Glutamatergic neuron (in vitro differentiated cells): Measurements from ENCODE around the gene GADD45B. TPM values are rescaled to one million over a fixed set of nuclear protein-coding genes. Genes with fewer than 3 reads are reported as not detected.
A peak's percentile ranks its signal among the peaks of the same experiment; 100 is the strongest.

Experiments
- DNase-seq: peaks from one replicate; pipeline ENCODE4 v3.0.0; 2022
- H3K27ac Mint-ChIP-seq: one replicate; pipeline ENCODE4 v1.8.0; 2020; ENCODE audit warnings: mild to moderate bottlenecking, mixed read lengths, inconsistent platforms; ENCODE audit not compliant: unreplicated experiment
- H3K27me3 Mint-ChIP-seq: one replicate; pipeline ENCODE4 v1.8.0; 2020; ENCODE audit warnings: mild to moderate bottlenecking, moderate library complexity, mixed read lengths, inconsistent platforms; ENCODE audit not compliant: unreplicated experiment
- H3K36me3 Mint-ChIP-seq: one replicate; pipeline ENCODE4 v1.8.0; 2020; ENCODE audit warnings: mild to moderate bottlenecking, mixed read lengths, inconsistent platforms; ENCODE audit not compliant: unreplicated experiment
- H3K4me1 Mint-ChIP-seq: one replicate; pipeline ENCODE4 v1.8.0; 2020; ENCODE audit warnings: mild to moderate bottlenecking, low read depth, mixed read lengths, inconsistent platforms; ENCODE audit not compliant: unreplicated experiment
- H3K4me3 Mint-ChIP-seq: one replicate; pipeline ENCODE4 v1.8.0; 2020; ENCODE audit warnings: mild to moderate bottlenecking, mixed read lengths, inconsistent platforms; ENCODE audit not compliant: unreplicated experiment
- H3K9me3 Mint-ChIP-seq: one replicate; pipeline ENCODE4 v1.8.0; 2020; ENCODE audit warnings: mild to moderate bottlenecking, moderate library complexity, mixed read lengths, inconsistent platforms; ENCODE audit not compliant: unreplicated experiment
- total RNA-seq: library from RNA; stranded (reverse); fragmentation: NEBNext Ultra II Directional; extraction: Animal tissue kit (Norgen Biotek cat#: 25700); gene quantifications from one replicate; pipeline ENCODE4 v1.2.1, GENCODE V29; 2021; ENCODE audit not compliant: unreplicated experiment
- TF ChIP-seq, protein P1 (sequence below): fragments of 200-600 bp; sonication (generic); IDR thresholded peaks from one replicate; pipeline ENCODE4 v1.5.0; 2021; ENCODE audit not compliant: partially characterized antibody, unreplicated experiment

Gene GADD45B
- total RNA-seq, 1 donor from 2014 or later = 3.8 TPM

DNA sequence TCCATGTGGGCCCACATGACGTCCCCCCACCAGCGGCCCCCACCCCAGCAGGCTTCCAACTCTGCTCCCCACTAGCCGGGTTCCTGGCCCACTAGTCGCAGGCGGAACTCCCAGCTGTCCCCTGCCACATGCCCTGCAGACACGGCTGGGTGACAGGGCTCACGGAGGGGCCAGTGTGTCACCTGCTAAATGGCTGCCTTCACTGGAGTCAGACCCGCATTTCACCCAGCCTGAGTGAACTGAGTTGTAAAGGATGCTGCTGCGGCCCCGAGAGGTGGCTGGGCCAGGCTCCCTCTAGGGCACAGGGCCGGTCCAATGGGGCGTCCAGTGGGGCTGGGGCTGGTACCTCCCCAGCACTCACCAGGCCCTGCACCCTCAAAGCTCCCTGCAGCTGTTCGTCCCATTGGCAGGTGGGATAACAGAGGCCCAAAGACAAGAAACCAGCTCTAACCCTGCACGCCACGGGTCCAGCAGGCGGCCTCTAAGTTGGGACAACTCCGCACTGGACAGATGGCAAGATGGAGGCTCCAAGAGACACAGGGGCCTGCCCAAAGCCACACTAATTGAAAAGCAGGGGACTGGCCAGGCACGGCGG, 22.4 kb upstream of the GADD45B start:
- no peak overlapping the region for H3K4me3 Mint-ChIP-seq
- H3K4me1 Mint-ChIP-seq = no peaks in the 10 kb centered on the region
- TF ChIP-seq, protein P1, sequence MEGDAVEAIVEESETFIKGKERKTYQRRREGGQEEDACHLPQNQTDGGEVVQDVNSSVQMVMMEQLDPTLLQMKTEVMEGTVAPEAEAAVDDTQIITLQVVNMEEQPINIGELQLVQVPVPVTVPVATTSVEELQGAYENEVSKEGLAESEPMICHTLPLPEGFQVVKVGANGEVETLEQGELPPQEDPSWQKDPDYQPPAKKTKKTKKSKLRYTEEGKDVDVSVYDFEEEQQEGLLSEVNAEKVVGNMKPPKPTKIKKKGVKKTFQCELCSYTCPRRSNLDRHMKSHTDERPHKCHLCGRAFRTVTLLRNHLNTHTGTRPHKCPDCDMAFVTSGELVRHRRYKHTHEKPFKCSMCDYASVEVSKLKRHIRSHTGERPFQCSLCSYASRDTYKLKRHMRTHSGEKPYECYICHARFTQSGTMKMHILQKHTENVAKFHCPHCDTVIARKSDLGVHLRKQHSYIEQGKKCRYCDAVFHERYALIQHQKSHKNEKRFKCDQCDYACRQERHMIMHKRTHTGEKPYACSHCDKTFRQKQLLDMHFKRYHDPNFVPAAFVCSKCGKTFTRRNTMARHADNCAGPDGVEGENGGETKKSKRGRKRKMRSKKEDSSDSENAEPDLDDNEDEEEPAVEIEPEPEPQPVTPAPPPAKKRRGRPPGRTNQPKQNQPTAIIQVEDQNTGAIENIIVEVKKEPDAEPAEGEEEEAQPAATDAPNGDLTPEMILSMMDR = no peak
- peaks cover 5% of the 10 kb centered on the region for H3K9me3 Mint-ChIP-seq
- peaks cover 2% of the 10 kb centered on the region for H3K27me3 Mint-ChIP-seq
- no peaks in the 10 kb centered on the region for H3K36me3 Mint-ChIP-seq
- no peak for DNase-seq
- H3K27ac Mint-ChIP-seq = no peak overlapping the region

DNA sequence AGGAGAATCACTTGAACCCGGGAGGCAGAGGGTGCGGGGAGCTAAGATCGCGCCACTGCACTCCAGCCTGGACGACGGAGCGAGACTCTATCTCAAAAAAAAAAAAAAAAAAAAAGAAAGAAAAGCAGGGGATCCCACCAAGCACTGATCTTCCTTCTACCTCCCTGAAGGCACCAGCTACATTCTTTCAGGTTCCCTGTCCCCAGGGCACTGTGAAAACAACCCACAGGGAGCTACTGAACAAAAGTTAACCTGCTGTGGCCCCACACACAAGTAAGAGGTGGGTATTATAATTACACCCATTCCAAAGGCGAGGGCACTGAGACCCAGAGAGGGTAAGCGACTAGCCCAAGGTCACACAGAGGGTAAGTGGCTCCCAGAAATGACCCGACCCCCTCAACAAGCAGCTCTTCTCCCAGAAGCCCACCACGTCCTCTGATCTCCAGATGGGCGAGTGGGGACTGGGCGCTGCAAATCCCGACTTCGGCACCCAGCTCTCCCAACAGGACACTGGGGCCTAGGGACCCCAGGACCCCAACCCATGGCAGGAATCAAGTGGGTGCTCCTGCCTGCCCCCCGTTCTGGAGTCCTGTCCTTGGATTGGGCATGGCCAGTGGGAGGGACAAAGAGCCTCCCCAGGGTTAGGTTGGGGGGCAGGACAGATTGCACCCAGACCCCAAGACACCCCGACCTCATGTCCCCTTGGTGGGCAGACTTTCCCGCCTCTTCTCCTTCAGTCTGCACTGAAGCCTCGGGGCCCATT, 21.5 kb upstream of the GADD45B start:
- Mint-ChIP-seq H3K9me3 (peaks cover 5% of the 10 kb centered on the region), H3K4me3 (peak overlapping the region; percentile 83), H3K27me3 (peaks cover 2% of the 10 kb centered on the region), H3K36me3 (no peaks in the 10 kb centered on the region), H3K27ac (no peak overlapping the region), H3K4me1 (no peaks in the 10 kb centered on the region)
- no peak for DNase-seq
- TF ChIP-seq, protein P1 = no peak

DNA sequence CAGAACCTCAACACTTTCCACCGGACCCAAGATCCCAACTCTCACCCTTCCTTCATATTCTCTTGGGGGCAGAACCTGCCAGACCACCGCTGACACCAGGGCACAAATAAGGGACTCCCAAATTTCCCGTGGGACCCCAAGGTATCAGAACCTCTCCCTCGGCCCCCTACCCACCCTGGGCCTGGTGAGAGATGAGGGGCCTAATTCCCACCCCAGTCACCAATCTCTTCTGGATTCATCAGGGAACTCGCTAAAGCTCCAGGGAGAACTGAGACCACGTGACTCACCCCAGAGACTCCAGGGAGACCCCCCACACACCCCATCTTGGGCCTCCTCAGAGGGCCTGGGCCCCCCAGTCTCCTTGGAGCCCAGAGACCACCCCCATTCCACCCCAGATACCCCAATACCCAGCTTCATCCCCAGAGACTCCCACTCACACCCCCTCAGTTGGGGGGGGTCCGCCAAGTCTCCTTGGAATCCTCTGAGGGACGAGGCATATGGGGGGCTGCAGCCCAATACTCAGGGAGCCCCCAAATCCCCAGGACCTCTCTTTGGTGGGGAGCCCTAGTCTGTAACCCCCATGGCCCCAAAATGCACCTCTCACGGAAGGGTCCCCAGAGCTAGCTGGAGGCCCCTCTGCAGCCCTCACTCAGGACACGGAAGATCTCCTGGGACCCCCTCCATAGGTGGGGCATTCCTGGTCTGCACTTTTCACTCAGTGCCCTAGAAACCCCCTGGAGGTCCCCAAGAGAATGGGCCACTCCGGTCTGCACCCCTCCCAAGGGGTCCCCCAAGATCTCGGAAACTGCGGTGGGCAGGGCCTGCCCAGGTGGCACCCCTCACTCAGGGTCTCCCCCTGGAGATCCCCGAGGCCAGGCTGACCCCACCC, 20.7 kb upstream of the GADD45B start:
- Mint-ChIP-seq H3K9me3 (peaks cover 8% of the 10 kb centered on the region), H3K27ac (no peak overlapping the region), H3K27me3 (peaks cover 2% of the 10 kb centered on the region), H3K36me3 (no peaks in the 10 kb centered on the region), H3K4me3 (peak overlapping the region; percentile 83), H3K4me1 (no peaks in the 10 kb centered on the region)
- DNase-seq = no peak
- TF ChIP-seq, protein P1 = no peak

DNA sequence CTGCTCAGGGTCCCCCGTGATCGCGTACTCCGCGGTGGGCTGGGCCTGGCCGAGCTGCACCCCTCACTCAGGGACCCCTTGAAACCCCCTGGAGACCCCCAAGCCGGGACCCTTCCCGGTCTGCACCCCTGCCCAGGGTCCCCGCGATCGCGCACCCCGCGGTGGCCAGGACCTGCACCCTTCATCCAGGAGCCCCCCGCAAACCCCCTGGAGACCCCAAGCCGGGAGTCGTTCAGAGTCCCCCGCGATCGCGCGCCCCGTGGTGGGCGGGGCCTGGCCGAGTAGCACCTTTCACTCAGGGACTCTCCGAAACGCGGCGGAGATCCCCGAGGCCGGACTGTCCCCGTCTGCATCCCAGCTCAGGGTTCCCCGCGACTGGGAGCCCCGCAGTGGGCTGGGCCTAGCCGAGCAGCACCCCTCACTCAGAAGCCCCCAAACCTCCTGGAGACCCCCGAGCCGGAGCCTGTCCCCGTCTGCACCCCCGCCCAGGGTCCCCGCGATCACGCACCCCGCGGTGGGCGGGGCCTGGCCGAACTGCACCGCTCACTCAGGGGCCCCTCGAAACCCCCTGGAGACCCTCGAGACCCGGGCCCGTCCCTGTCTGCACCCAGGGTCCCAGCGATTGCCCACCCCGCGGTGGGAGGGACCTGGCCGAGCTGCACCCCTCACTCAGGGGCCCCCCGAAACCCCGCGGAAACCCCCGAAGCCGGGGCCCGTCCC, 19.9 kb upstream of the GADD45B start:
- Mint-ChIP-seq H3K27me3 (peaks cover 2% of the 10 kb centered on the region), H3K27ac (no peak overlapping the region), H3K4me3 (peak overlapping the region; percentile 83), H3K36me3 (no peaks in the 10 kb centered on the region), H3K4me1 (no peaks in the 10 kb centered on the region), H3K9me3 (peaks cover 8% of the 10 kb centered on the region)
- TF ChIP-seq, protein P1 = no peak
- no peak for DNase-seq
